ENCODE measurements around the gene DERL3.

The DERL3 gene

GRCh38 chr22:23841292-23841691, 2.5 kb upstream of the DERL3 start:
- in situ Hi-C loops (cut with MboI; ENCODE audit: low sequenced_read_pairs, unreplicated experiment): loop anchor here (10.0 kb wide), 1 partner anchor 296 kb away; no protein-coding TSS in a partner anchor
- no peak for TF ChIP-seq CTCF (IDR thresholded peaks at IDR 0.05; ENCODE audit: borderline replicate concordance, control extremely low read depth, extremely low read depth, insufficient read depth, missing control alignments)
- DNase-seq (ENCODE audit: low spot score): no peak

- no peak for DNase-seq (ENCODE audit: low spot score)
- in situ Hi-C loops (cut with MboI; ENCODE audit: low sequenced_read_pairs, unreplicated experiment): loop anchor here (10.0 kb wide), 1 partner anchor 295 kb away; no protein-coding TSS in a partner anchor
- TF ChIP-seq CTCF (IDR thresholded peaks at IDR 0.05; ENCODE audit: borderline replicate concordance, control extremely low read depth, extremely low read depth, insufficient read depth, missing control alignments): no peak
Measured at GRCh38 chr22:23840026-23840425, 1.2 kb upstream of the DERL3 start.

DNA sequence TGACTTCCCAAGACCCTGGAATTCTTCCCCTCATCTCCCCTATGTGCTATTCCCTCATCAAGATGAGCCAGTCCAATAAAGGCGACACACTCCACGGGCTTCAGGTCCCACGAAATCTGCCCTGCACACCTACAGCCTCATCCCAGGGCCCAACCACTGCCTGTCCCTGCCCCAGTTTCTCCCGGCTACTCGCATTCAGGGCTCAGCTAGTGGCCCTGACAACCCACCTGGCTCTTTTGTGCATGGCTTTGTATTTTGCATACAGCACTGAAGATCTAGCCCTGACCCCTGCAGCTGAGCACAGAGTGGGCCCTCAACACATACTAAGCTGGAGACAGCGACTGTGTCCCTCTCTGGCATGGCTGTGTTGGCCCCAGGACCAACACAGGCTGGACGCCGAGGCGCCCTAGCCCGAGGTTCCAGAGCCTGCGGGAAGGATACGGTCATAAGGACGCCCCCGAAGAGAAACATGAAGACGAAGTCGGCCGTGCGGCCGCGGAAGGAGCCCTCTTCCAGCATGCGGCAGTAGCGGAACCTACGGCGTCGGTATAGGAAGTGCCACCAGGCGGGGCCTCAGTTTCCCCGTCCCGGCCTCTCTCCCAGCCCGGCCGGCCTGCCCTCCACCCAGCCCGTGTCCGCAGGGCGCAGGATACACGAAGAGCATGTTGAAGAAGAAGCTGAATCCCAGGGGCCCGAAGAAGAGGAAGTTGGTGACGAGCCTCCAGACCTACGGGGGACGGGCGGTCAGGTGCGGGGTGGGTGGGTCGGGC, 710 bp downstream of the DERL3 start:
- TF ChIP-seq CTCF (IDR thresholded peaks at IDR 0.05; ENCODE audit: borderline replicate concordance, control extremely low read depth, extremely low read depth, insufficient read depth, missing control alignments): no peak
- in situ Hi-C loops (cut with MboI; ENCODE audit: low sequenced_read_pairs, unreplicated experiment): no loop called here
- no peak for DNase-seq (ENCODE audit: low spot score)

- TF ChIP-seq CTCF (IDR thresholded peaks at IDR 0.05; ENCODE audit: borderline replicate concordance, control extremely low read depth, extremely low read depth, insufficient read depth, missing control alignments): no peak
- in situ Hi-C loops (cut with MboI; ENCODE audit: low sequenced_read_pairs, unreplicated experiment): no loop called here
Measured at GRCh38 chr22:23837496-23837859, 1.3 kb downstream of the DERL3 start.

GRCh38 chr22:23836692-23837495, 1.9 kb downstream of the DERL3 start:
- no peak for DNase-seq (ENCODE audit: low spot score)
- in situ Hi-C loops (cut with MboI; ENCODE audit: low sequenced_read_pairs, unreplicated experiment): no loop called here
- TF ChIP-seq CTCF (IDR thresholded peaks at IDR 0.05; ENCODE audit: borderline replicate concordance, control extremely low read depth, extremely low read depth, insufficient read depth, missing control alignments): no peak

More at GRCh38 chr22:23837496-23837859, 1.3 kb downstream of the DERL3 start:
- no peak for DNase-seq (ENCODE audit: low spot score)

GRCh38 chr22:23836281-23836680, 2.5 kb downstream of the DERL3 start:
- TF ChIP-seq CTCF (IDR thresholded peaks at IDR 0.05; ENCODE audit: borderline replicate concordance, control extremely low read depth, extremely low read depth, insufficient read depth, missing control alignments): no peak
- in situ Hi-C loops (cut with MboI; ENCODE audit: low sequenced_read_pairs, unreplicated experiment): no loop called here
- DNase-seq (ENCODE audit: low spot score): no peak

Data from GM13976 (cell line).